Ishikawa (cell line): ENCODE measurements around the gene ELMO3.

Experiments used
- CEBPB ChIP-seq: IDR thresholded peaks from 2 replicates; pipeline ENCODE4 v1.6.1; 2012
- FOXM1 ChIP-seq: IDR thresholded peaks from 2 replicates; pipeline ENCODE4 v1.6.1; 2012; ENCODE audit warnings: low read depth, borderline replicate concordance
- RAD21 ChIP-seq: IDR thresholded peaks from 2 replicates; pipeline ENCODE4 v1.6.1; 2012; ENCODE audit warnings: low read depth
- REST ChIP-seq: IDR thresholded peaks from 2 replicates; pipeline ENCODE4 v1.6.1; 2012; ENCODE audit warnings: low read depth, mild to moderate bottlenecking
- TAF1 ChIP-seq: IDR thresholded peaks from 2 replicates; pipeline ENCODE4 v1.6.1; 2012; ENCODE audit warnings: low read depth, mild to moderate bottlenecking
- TEAD4 ChIP-seq: IDR thresholded peaks from 2 replicates; pipeline ENCODE4 v1.6.1; 2012
- USF1 ChIP-seq: IDR thresholded peaks from 2 replicates; pipeline ENCODE4 v1.6.1; 2012
- YY1 ChIP-seq: IDR thresholded peaks from 2 replicates; pipeline ENCODE4 v1.6.1; 2012; ENCODE audit warnings: low read depth
- ZBTB7A ChIP-seq: IDR thresholded peaks from 2 replicates; pipeline ENCODE4 v1.6.1; 2012; ENCODE audit warnings: low read depth
- TF ChIP-seq, protein P1 (sequence below): IDR thresholded peaks from 2 replicates; pipeline ENCODE4 v1.6.1; 2012

- TF ChIP-seq FOXM1 (no peak), TAF1 (peak; percentile 74), RAD21 (no peak), CEBPB (no peak), USF1 (peak; percentile 52; the same call in 1 of the 2 replicates), ZBTB7A (no peak), TEAD4 (0 out of 2 replicates have a peak, but pooled peaks have one; percentile 1), YY1 (peak; percentile 89), REST (no peak)
- TF ChIP-seq, protein P1, sequence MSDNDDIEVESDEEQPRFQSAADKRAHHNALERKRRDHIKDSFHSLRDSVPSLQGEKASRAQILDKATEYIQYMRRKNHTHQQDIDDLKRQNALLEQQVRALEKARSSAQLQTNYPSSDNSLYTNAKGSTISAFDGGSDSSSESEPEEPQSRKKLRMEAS: peak; percentile 86
Measured at GRCh38 chr16:67226804-67227566, 28.1 kb downstream of the ELMO3 start, which contains the start of gene TMEM208.
